Measurements from ENCODE around the gene POLR3E.

POLR3E gene

GRCh38 chr16:22381392-22381791, 84.2 kb downstream of the POLR3E start:
- TF ChIP-seq SNAI2 (CRISPR knock-in tag; IDR thresholded peaks at IDR 0.05): no peak
- no peak for TF ChIP-seq ZNF8 (CRISPR knock-in tag; IDR thresholded peaks at IDR 0.05)
- no peak for TF ChIP-seq ARNTL (CRISPR knock-in tag; IDR thresholded peaks at IDR 0.05; ENCODE audit: borderline replicate concordance, low read depth)
- ATAC-seq: no peak

- TF ChIP-seq TOX (CRISPR knock-in tag; IDR thresholded peaks at IDR 0.05; ENCODE audit: borderline replicate concordance): no peak
- TF ChIP-seq RARB (CRISPR knock-in tag; IDR thresholded peaks at IDR 0.05): no peak
- no peak for TF ChIP-seq SNAI2 (CRISPR knock-in tag; IDR thresholded peaks at IDR 0.05)
- no peak for TF ChIP-seq PATZ1 (CRISPR knock-in tag; IDR thresholded peaks at IDR 0.05; ENCODE audit: borderline replicate concordance)
- TF ChIP-seq ZNF70 (CRISPR knock-in tag; IDR thresholded peaks at IDR 0.05): no peak
- no peak for TF ChIP-seq GLIS3 (CRISPR knock-in tag; IDR thresholded peaks at IDR 0.05)
- no peak for TF ChIP-seq CSRNP3 (CRISPR knock-in tag; IDR thresholded peaks at IDR 0.05)
- TF ChIP-seq CREB5 (CRISPR knock-in tag; IDR thresholded peaks at IDR 0.05; ENCODE audit: low read depth): no peak
- TF ChIP-seq POU6F1 (CRISPR knock-in tag; IDR thresholded peaks at IDR 0.05; ENCODE audit: borderline replicate concordance, low read depth): no peak
- TF ChIP-seq BACH2 (CRISPR knock-in tag; IDR thresholded peaks at IDR 0.05; ENCODE audit: borderline replicate concordance): no peak
- no peak for TF ChIP-seq TSHZ2 (CRISPR knock-in tag; IDR thresholded peaks at IDR 0.05)
- TF ChIP-seq ZFP30 (CRISPR knock-in tag; IDR thresholded peaks at IDR 0.05): no peak
- TF ChIP-seq ESRRG (CRISPR knock-in tag; IDR thresholded peaks at IDR 0.05): no peak
- no peak for TF ChIP-seq PPARA (CRISPR knock-in tag; IDR thresholded peaks at IDR 0.05; ENCODE audit: borderline replicate concordance)
Measured at GRCh38 chr16:22383827-22384226, 86.6 kb downstream of the POLR3E start.

More at GRCh38 chr16:22383827-22384226, 86.6 kb downstream of the POLR3E start:
- ATAC-seq: no peak
